ENCODE measurements around the gene TRIM5. TPM values are rescaled to one million over a fixed set of nuclear protein-coding genes. Genes with fewer than 3 reads are reported as not detected.

Gene TRIM5
- total RNA-seq, 6 donors from 2014 or later = 21.1 to 53.0 (median 35.9) TPM

DNA sequence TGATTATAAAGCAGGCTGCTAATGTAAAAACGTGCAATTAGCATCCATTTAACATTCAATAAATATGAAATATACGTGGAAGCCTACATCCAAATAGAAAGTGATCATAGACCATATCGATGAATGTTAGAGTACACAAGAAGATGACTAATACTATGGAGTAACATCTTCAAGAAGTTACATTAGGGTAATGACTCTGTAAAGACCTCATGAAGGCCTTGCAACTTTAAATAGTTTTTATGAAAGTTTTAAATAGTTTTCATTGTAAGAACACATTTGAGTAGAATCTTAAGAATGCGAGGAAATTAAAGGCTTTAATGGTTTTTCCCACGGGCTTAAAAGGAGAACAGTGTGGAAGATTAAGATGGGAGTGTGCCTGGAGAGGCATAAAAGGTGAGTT lies 58.7 kb downstream of the TRIM5 start:
- Histone ChIP-seq H3K4me3 (peak overlapping the region in 1 of 4 donors; percentile 65), H3K9me3 (no peaks in the 10 kb centered on the region)
- WGBS, 2 donors = 74 to 79% methylated on average over 5 of the region's 5 CpGs

DNA sequence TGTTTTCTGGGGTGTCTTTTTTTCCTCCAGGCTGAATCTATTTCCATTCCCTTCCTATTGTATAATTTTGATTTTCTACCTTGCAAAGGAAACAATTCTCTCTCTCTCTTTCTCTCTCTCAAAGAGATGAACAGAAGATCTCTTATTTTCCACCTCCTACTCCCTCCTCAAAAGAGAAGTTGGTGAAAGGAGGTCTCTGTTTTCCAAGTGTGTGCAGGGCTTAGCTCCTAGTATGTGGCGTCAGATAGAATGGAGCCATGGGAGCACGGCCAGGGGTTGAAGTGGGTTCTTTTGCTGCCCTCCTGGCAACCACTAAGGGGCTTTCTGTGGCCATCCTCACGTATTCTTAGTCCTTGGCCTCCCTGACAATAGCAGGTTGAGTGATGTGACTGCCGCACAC lies 59.6 kb downstream of the TRIM5 start:
- TF ChIP-seq, protein P1, sequence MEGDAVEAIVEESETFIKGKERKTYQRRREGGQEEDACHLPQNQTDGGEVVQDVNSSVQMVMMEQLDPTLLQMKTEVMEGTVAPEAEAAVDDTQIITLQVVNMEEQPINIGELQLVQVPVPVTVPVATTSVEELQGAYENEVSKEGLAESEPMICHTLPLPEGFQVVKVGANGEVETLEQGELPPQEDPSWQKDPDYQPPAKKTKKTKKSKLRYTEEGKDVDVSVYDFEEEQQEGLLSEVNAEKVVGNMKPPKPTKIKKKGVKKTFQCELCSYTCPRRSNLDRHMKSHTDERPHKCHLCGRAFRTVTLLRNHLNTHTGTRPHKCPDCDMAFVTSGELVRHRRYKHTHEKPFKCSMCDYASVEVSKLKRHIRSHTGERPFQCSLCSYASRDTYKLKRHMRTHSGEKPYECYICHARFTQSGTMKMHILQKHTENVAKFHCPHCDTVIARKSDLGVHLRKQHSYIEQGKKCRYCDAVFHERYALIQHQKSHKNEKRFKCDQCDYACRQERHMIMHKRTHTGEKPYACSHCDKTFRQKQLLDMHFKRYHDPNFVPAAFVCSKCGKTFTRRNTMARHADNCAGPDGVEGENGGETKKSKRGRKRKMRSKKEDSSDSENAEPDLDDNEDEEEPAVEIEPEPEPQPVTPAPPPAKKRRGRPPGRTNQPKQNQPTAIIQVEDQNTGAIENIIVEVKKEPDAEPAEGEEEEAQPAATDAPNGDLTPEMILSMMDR (IDR thresholded peaks at IDR 0.05) = no peak
- TF ChIP-seq POLR2A (IDR thresholded peaks at IDR 0.05) (no peak), EP300 (IDR thresholded peaks at IDR 0.05) (no peak), POLR2AphosphoS5 (IDR thresholded peaks at IDR 0.05) (no peak)
- Histone ChIP-seq H3K27me3 (no peaks in the 10 kb centered on the region), H3K4me1 (peaks cover 30 to 38% (median 34%) of the 10 kb centered on the region in 4 donors), H3K36me3 (no peaks in the 10 kb centered on the region), H3K9me3 (no peaks in the 10 kb centered on the region), H3K4me3 (peak overlapping the region; percentile 12 to 65 (median 60)), H3K27ac (peak overlapping the region; percentile 61 to 90 (median 82))
- 7 to 12% methylated on average over 4 of the region's 4 CpGs for WGBS, 2 donors
- DNase-seq = no peak
- peak in 1 of 2 donors; percentile 20 for ATAC-seq (ENCODE audit: low FRiP score in 2 of 2)

More for the DNA sequence above, 58.7 kb downstream of the TRIM5 start:
- H3K36me3 ChIP-seq = no peaks in the 10 kb centered on the region
- DNase-seq (no peak), ATAC-seq (ENCODE audit: low FRiP score in 2 of 2) (no peak)
- no peaks in the 10 kb centered on the region for H3K27me3 ChIP-seq
- no peak overlapping the region for H3K27ac ChIP-seq
- peaks cover 21 to 29% (median 26%) of the 10 kb centered on the region in 4 donors for H3K4me1 ChIP-seq
- no peak for TF ChIP-seq EP300 (IDR thresholded peaks at IDR 0.05)
- TF ChIP-seq POLR2A (IDR thresholded peaks at IDR 0.05) = no peak
- TF ChIP-seq, protein P1 (IDR thresholded peaks at IDR 0.05) = no peak
- TF ChIP-seq POLR2AphosphoS5 (IDR thresholded peaks at IDR 0.05) = no peak

DNA sequence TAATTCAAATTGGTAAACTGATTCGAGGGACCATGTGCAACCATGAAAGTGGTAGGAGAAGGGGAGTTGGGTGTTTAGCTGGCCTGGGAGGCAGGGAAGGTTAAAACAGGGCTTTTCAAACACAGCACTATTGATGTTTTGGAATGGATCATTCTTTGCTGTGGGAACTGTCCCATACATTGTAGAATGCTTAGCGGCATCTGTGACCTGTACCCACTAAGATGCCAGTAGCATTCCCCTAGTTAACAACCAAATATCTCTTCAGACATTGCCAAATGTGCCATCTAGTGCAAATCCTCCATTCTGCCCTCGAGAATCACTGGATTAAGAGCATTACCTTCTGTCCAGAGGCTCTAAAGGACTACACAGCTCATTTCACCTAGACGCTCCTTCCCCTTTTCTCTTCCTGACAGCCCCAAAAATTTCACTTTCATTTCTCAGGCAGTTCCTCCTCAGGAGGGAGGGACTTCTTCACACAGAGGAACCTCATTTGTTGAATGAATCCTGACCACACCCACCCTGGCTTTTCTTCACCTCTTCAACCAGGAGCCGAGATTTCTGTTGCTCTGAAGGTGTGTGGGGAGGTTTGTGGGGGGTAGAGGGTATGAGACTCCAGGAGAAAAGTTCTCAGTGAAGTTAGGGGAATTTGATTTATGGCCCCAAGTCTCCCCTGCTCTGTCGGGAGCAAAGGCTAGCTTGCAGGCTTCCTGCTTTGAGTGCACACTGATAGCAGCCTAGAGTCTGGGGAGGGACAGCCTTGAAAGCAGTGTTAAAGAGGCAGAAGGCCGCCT lies 60.2 kb downstream of the TRIM5 start, which contains the start of gene TRIM34:
Gene TRIM34 (plus strand): TSS at position 513 of the 791 bp plus-strand sequence. CDS start 7,331 bp downstream, outside the sequence.
- Histone ChIP-seq H3K27ac (peak within 1 kb of the TSS; percentile 61 to 90 (median 82)), H3K27me3 (no peaks in the 10 kb centered on the region), H3K4me1 (peaks cover 31 to 39% (median 34%) of the 10 kb centered on the region in 4 donors), H3K4me3 (peak within 1 kb of the TSS; percentile 20 to 65 (median 60)), H3K9me3 (no peaks in the 10 kb centered on the region), H3K36me3 (no peaks in the 10 kb centered on the region)
- WGBS, 2 donors = 11 to 12% methylated on average over 7 of the region's 7 CpGs
- DNase-seq = peak in 1 of 2 donors; percentile 82
- TF ChIP-seq POLR2AphosphoS5 (IDR thresholded peaks at IDR 0.05) (peak; percentile 40), POLR2A (IDR thresholded peaks at IDR 0.05) (peak in 2 of 4 donors; percentile 47 to 66), EP300 (IDR thresholded peaks at IDR 0.05) (no peak)
- TF ChIP-seq, protein P1 (IDR thresholded peaks at IDR 0.05) = no peak
- ATAC-seq (ENCODE audit: low FRiP score in 2 of 2) = peak; percentile 94 to 95

DNA sequence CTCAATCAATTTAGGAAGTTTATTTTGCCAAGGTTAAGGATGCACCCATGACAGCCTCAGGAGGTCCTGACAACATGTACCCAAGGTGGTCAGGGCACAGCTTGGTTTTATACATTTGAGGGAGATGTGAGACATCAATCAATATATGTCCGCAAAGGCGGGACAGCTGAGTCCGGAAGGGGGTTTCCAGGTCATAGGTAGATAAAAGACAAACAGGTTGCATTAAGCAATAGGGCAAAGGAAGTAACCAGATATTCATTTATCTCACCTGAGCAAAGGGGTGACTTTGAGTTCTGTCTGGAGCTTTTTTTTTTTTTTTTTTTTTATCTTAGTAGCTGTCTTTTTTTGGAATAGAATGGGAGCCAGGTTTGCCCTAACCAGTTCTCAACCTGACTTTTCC lies 62.1 kb downstream of the TRIM5 start:
- H3K4me3 ChIP-seq = no peak overlapping the region
- DNase-seq (no peak), ATAC-seq (ENCODE audit: low FRiP score in 2 of 2) (no peak)
- peaks cover 31 to 39% (median 34%) of the 10 kb centered on the region in 4 donors for H3K4me1 ChIP-seq
- no peaks in the 10 kb centered on the region for H3K9me3 ChIP-seq
- WGBS, 2 donors = 95% methylated on average over 3 of the region's 3 CpGs
- no peak for TF ChIP-seq EP300 (IDR thresholded peaks at IDR 0.05)
- no peak for TF ChIP-seq POLR2AphosphoS5 (IDR thresholded peaks at IDR 0.05)
- TF ChIP-seq POLR2A (IDR thresholded peaks at IDR 0.05) = no peak
- TF ChIP-seq, protein P1 (IDR thresholded peaks at IDR 0.05) = no peak
- H3K27me3 ChIP-seq = no peaks in the 10 kb centered on the region
- no peaks in the 10 kb centered on the region for H3K36me3 ChIP-seq
- H3K27ac ChIP-seq = no peak overlapping the region
